Measurements from ENCODE around the gene EXOC4.

GRCh38 chr7:133971625-133972024, 718.7 kb downstream of the EXOC4 start:
- TF ChIP-seq POLR2AphosphoS5 (IDR thresholded peaks at IDR 0.05; ENCODE audit: borderline replicate concordance, low read depth, low read length), result no peak
- no peak for TF ChIP-seq EZH2 (IDR thresholded peaks at IDR 0.05)

Measured in SK-N-MC (cell line).